GM19035 (cell line): ENCODE data around the gene PYHIN1.
A peak's percentile ranks its signal among the peaks of the same experiment; 100 is the strongest.
"Not testable (repeated sequence)": the region's sequence is repeated elsewhere in the genome, so short reads cannot be mapped to it uniquely, and the experiment has no call there.

ENCODE experiments used
- ATAC-seq: cut with Tn5 transposase; IDR thresholded peaks from one replicate; pipeline ENCODE4 v1.9.1; 2021; ENCODE audit not compliant: unreplicated experiment

Gene PYHIN1

GRCh38 chr1:158978730-158979129 lies 47.4 kb downstream of the PYHIN1 start:
- ATAC-seq, result no peak

- no peak for ATAC-seq
Observed at GRCh38 chr1:158979229-158979628, 47.9 kb downstream of the PYHIN1 start.

GRCh38 chr1:158983235-158983634 lies 51.9 kb downstream of the PYHIN1 start:
- no peak for ATAC-seq

- no peak for ATAC-seq
Observed at GRCh38 chr1:158984386-158984785, 53.0 kb downstream of the PYHIN1 start.

GRCh38 chr1:158989424-158989823 lies 58.1 kb downstream of the PYHIN1 start:
- no peak for ATAC-seq

- ATAC-seq, result no peak
Observed at GRCh38 chr1:158992787-158993312, 61.5 kb downstream of the PYHIN1 start.

- no peak for ATAC-seq
Observed at GRCh38 chr1:158996998-158997397, 65.6 kb downstream of the PYHIN1 start.

GRCh38 chr1:158998037-158998780 lies 66.9 kb downstream of the PYHIN1 start:
- peak; percentile 18 for ATAC-seq

GRCh38 chr1:158998781-158999161 lies 67.4 kb downstream of the PYHIN1 start:
- ATAC-seq, result peak; percentile 44

- no peak for ATAC-seq
Observed at GRCh38 chr1:158999316-159000069, 68.1 kb downstream of the PYHIN1 start.

GRCh38 chr1:159000070-159000409 lies 68.7 kb downstream of the PYHIN1 start:
- no peak for ATAC-seq

- ATAC-seq, result no peak
Observed at GRCh38 chr1:159000625-159001024, 69.3 kb downstream of the PYHIN1 start.

- ATAC-seq, result no peak
Observed at GRCh38 chr1:159005161-159005560, 73.8 kb downstream of the PYHIN1 start.

- ATAC-seq, result no peak
Observed at GRCh38 chr1:159005676-159006075, 74.3 kb downstream of the PYHIN1 start.

- not testable (repeated sequence) for ATAC-seq
Observed at GRCh38 chr1:159006210-159006807, 75.0 kb downstream of the PYHIN1 start.

GRCh38 chr1:159007726-159008125 lies 76.4 kb downstream of the PYHIN1 start:
- no peak for ATAC-seq

GRCh38 chr1:159008744-159009188 lies 77.4 kb downstream of the PYHIN1 start:
- peak; percentile 67 for ATAC-seq

GRCh38 chr1:159009287-159009686 lies 77.9 kb downstream of the PYHIN1 start:
- ATAC-seq, result no peak

- ATAC-seq, result peak; percentile 66
Observed at GRCh38 chr1:159009704-159010361, 78.5 kb downstream of the PYHIN1 start, which contains the start of gene IFI16. Gene IFI16 (plus strand): TSS chr1:159009907. CDS start chr1:159014681, 4,774 bp downstream.

GRCh38 chr1:159010391-159010790 lies 79.0 kb downstream of the PYHIN1 start:
- ATAC-seq, result no peak

GRCh38 chr1:159011001-159011400 lies 79.6 kb downstream of the PYHIN1 start:
- ATAC-seq, result not testable (repeated sequence)
